ENCODE measurements around the gene ZMYND8. TPM values are rescaled to one million over a fixed set of nuclear protein-coding genes. Genes with fewer than 3 reads are reported as not detected.

ZMYND8 gene
- total RNA-seq, 3 donors from 2014 or later = 62.1 to 64.9 (median 62.1) TPM

- H3K9me3 ChIP-seq = no peaks in the 10 kb centered on the region
- H3K4me3 ChIP-seq = no peak overlapping the region
- peak; percentile 63 for ATAC-seq
- TF ChIP-seq, protein P1, sequence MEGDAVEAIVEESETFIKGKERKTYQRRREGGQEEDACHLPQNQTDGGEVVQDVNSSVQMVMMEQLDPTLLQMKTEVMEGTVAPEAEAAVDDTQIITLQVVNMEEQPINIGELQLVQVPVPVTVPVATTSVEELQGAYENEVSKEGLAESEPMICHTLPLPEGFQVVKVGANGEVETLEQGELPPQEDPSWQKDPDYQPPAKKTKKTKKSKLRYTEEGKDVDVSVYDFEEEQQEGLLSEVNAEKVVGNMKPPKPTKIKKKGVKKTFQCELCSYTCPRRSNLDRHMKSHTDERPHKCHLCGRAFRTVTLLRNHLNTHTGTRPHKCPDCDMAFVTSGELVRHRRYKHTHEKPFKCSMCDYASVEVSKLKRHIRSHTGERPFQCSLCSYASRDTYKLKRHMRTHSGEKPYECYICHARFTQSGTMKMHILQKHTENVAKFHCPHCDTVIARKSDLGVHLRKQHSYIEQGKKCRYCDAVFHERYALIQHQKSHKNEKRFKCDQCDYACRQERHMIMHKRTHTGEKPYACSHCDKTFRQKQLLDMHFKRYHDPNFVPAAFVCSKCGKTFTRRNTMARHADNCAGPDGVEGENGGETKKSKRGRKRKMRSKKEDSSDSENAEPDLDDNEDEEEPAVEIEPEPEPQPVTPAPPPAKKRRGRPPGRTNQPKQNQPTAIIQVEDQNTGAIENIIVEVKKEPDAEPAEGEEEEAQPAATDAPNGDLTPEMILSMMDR (IDR thresholded peaks at IDR 0.05) = no peak
- peaks cover 92% of the 10 kb centered on the region for H3K4me1 ChIP-seq (ENCODE audit: low read depth)
- peak; percentile 94 to 96 (median 95) for DNase-seq
- intact Hi-C loops (cut with DNase I, micrococcal nuclease) = loop anchor here (2.0 to 5.0 kb wide), 2 partner anchors 39 to 40 kb away; no protein-coding TSS in a partner anchor
- H3K36me3 ChIP-seq (ENCODE audit: low read depth) = no peaks in the 10 kb centered on the region
Observed at GRCh38 chr20:47357296-47358038, 968 bp upstream of the ZMYND8 start.

- Histone ChIP-seq H3K4me1 (ENCODE audit: low read depth) (peaks cover 98% of the 10 kb centered on the region), H3K9me3 (no peaks in the 10 kb centered on the region), H3K36me3 (ENCODE audit: low read depth) (no peaks in the 10 kb centered on the region), H3K4me3 (no peak overlapping the region)
- TF ChIP-seq, protein P1 (IDR thresholded peaks at IDR 0.05) = no peak
- intact Hi-C loops (cut with DNase I, micrococcal nuclease) = loop anchor here (2.0 to 5.0 kb wide), 2 partner anchors 37 to 39 kb away; no protein-coding TSS in a partner anchor
- no peak for DNase-seq
- ATAC-seq = no peak
Observed at GRCh38 chr20:47356220-47356525, 326 bp downstream of the ZMYND8 start.

DNA sequence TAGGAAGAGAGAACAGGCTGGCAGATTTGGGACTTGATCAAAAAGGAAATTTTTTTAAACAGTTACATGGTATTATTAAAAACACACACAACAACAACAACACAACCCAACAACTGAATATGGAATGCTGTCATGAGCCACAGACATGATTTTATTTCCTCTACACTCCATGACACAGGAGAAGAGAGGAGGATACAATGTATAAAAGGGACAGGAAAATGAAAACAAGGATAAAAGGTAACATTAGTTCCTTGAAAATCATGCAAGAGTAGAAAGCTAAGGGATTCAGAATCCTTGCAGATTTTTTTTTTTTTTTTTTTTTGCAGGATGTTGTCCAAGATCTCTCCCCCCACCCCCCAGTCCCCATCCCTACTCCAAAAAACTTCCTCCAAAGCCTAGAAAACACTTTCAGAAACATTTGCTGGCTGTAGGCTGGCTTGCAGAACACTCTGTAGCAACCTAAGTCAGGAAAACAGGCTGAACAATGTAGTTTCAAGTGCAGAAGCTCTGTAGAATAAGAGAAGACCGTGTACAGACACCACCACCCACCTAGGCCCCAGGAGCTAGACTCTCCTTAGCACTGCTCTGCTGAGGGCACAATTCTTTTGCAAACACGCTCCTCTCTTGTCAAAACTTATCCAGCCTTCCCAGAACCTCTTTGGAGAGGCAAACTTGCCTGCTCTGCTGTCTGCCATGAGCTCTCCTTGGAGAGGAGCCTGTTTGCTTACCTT lies 845 bp downstream of the ZMYND8 start:
- Histone ChIP-seq H3K9me3 (no peaks in the 10 kb centered on the region), H3K36me3 (ENCODE audit: low read depth) (no peaks in the 10 kb centered on the region), H3K4me1 (ENCODE audit: low read depth) (peaks cover 98% of the 10 kb centered on the region), H3K4me3 (no peak overlapping the region)
- intact Hi-C loops (cut with DNase I, micrococcal nuclease) = loop anchor here (2.0 to 5.0 kb wide), 2 partner anchors 37 to 38 kb away; no protein-coding TSS in a partner anchor
- TF ChIP-seq, protein P1 (IDR thresholded peaks at IDR 0.05) = no peak
- ATAC-seq (no peak), DNase-seq (peak in 1 of 3 donors; percentile 36)

DNA sequence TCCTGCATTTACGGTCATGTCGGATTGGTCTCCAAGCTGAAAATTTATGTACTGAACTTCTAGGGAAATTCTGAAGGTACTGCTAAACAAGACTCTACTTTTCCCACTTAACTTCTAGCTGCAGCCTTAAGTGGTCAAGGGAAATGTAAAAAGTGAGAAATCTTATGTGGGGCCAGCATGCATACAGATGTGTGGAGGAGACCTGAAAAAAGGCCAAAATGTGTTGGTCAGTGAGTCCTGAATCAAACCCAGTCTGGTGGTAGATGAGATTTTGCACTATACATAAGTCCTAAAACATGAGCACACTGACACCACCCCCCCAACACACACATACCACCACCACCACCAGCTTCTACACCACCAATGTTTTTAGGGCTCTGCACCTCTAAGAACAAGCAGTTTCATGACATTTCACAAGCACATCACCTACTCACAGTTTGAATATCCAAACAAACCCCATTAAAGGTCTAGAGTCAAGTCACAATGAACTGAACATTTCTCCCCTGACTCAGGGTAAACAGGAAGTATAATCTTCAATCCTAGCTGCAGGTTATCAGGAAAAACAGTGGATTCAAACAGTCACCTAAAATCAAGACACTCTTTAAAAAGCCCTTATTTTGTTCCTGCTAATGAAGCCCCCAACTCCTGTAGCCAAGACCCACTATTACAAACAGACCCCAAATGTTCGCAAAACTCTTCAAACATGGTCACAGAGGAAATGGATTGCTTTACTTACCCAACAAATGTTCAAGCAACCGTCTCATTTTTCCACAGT lies 1.6 kb downstream of the ZMYND8 start:
- ATAC-seq (no peak), DNase-seq (peak in 1 of 3 donors; percentile 29)
- H3K9me3 ChIP-seq = no peaks in the 10 kb centered on the region
- TF ChIP-seq, protein P1 (IDR thresholded peaks at IDR 0.05) = no peak
- H3K4me3 ChIP-seq = no peak overlapping the region
- no peaks in the 10 kb centered on the region for H3K36me3 ChIP-seq (ENCODE audit: low read depth)
- intact Hi-C loops (cut with DNase I, micrococcal nuclease) = loop anchor here in 1 of 2 donors (5.0 kb wide), 1 partner anchor 38 kb away; no protein-coding TSS in a partner anchor
- H3K4me1 ChIP-seq (ENCODE audit: low read depth) = peaks cover 94% of the 10 kb centered on the region

DNA sequence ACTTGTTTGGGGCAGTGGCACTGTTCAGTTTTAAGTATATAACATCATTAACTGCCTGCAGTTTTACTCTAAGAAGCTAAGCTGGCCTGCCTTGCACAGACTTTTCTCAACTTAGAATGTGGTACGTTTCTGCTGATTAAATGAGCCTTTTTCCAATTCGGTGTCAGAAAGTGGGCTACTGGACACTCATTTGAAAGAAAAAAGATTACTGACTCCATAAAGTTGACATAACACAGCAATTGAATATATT lies 2.1 kb downstream of the ZMYND8 start:
- no peak for DNase-seq
- Histone ChIP-seq H3K36me3 (ENCODE audit: low read depth) (no peaks in the 10 kb centered on the region), H3K4me3 (no peak overlapping the region), H3K4me1 (ENCODE audit: low read depth) (peaks cover 89% of the 10 kb centered on the region), H3K9me3 (no peaks in the 10 kb centered on the region)
- no peak for ATAC-seq
- TF ChIP-seq, protein P1 (IDR thresholded peaks at IDR 0.05) = no peak
- intact Hi-C loops (cut with DNase I, micrococcal nuclease) = no loop called here
